A673 (cell line): ENCODE measurements around the gene SFTPB. TPM values are rescaled to one million over a fixed set of nuclear protein-coding genes. Genes with fewer than 3 reads are reported as not detected.

Experiments used
- total RNA-seq: library from RNA; stranded (reverse); gene quantifications from 2 replicates; pipeline ENCODE4 v1.2.3, GENCODE V29; 2021

The SFTPB gene
- total RNA-seq, 1 experiment from 2014 or later: not detected

Other genes with a start within 250 kb of the SFTPB start
- gene SH2D6, start 249.5 kb downstream of the SFTPB start, total RNA-seq: 0.52 and 1.1 TPM in 2 replicates
- 355 and 408 TPM in 2 replicates for gene MAT2A, start 129.0 kb downstream of the SFTPB start, total RNA-seq
- 60.5 and 61.8 TPM in 2 replicates for gene GGCX, start 106.7 kb downstream of the SFTPB start, total RNA-seq
- not detected in 2 replicates for gene VAMP8, start 90.6 kb downstream of the SFTPB start, total RNA-seq
- 2.1 and 3.8 TPM in 2 replicates for gene VAMP5, start 83.8 kb downstream of the SFTPB start, total RNA-seq
- 78.5 and 99.1 TPM in 2 replicates for gene RNF181, start 72.5 kb downstream of the SFTPB start, total RNA-seq
- 6.4 and 6.6 TPM in 2 replicates for gene TMEM150A, start 65.5 kb downstream of the SFTPB start, total RNA-seq
- gene C2orf68, start 56.1 kb downstream of the SFTPB start, total RNA-seq: 46.4 and 48.6 TPM in 2 replicates
- gene USP39, start 52.0 kb downstream of the SFTPB start, total RNA-seq: 99.1 and 101 TPM in 2 replicates
- not detected in 2 replicates for gene GNLY, start 26.2 kb upstream of the SFTPB start, total RNA-seq
- 4.3 and 4.6 TPM in 2 replicates for gene ATOH8, start 85.8 kb upstream of the SFTPB start, total RNA-seq
- 25.3 and 27.1 TPM in 2 replicates for gene ST3GAL5, start 220.8 kb upstream of the SFTPB start, total RNA-seq